GM12801 (cell line): ENCODE results near the gene SHMT2.

ENCODE experiments used
- TF ChIP-seq, protein P1 (sequence below): IDR thresholded peaks from one replicate; pipeline ENCODE4 v1.5.1; 2011; ENCODE audit warnings: control low read depth; ENCODE audit not compliant: insufficient read length; ENCODE audit errors: extremely low read depth

Gene SHMT2

DNA sequence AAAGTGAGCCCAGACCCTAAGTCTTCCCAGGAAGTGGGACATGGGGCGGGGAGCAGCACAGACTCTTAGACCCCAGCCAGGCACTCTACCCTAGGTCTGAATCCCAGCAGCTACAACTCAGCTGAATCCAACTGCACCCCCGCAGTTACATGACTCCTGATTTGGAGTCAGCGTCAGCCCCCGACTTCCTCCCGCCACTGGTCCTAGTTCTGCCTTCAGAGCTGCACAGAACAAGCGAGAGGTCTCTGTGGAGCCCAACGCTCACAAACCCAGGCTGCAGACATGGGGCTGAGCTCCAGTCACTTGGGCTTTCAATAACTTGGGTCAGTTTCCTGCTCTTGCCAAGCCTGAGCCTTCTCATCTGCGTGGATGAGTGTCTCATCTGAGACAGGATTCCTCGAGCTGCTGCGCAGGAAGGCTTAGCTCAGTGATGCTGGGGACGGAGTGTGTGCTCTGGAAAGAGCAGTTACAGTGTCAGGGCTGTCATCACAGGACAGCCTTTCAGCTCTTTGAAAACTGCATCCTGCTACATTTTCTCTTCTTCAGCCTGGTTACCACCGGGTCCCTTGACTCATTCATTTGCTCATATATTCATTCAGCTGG is 43.5 kb upstream of the SHMT2 start:
- TF ChIP-seq, protein P1, sequence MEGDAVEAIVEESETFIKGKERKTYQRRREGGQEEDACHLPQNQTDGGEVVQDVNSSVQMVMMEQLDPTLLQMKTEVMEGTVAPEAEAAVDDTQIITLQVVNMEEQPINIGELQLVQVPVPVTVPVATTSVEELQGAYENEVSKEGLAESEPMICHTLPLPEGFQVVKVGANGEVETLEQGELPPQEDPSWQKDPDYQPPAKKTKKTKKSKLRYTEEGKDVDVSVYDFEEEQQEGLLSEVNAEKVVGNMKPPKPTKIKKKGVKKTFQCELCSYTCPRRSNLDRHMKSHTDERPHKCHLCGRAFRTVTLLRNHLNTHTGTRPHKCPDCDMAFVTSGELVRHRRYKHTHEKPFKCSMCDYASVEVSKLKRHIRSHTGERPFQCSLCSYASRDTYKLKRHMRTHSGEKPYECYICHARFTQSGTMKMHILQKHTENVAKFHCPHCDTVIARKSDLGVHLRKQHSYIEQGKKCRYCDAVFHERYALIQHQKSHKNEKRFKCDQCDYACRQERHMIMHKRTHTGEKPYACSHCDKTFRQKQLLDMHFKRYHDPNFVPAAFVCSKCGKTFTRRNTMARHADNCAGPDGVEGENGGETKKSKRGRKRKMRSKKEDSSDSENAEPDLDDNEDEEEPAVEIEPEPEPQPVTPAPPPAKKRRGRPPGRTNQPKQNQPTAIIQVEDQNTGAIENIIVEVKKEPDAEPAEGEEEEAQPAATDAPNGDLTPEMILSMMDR: no peak

DNA sequence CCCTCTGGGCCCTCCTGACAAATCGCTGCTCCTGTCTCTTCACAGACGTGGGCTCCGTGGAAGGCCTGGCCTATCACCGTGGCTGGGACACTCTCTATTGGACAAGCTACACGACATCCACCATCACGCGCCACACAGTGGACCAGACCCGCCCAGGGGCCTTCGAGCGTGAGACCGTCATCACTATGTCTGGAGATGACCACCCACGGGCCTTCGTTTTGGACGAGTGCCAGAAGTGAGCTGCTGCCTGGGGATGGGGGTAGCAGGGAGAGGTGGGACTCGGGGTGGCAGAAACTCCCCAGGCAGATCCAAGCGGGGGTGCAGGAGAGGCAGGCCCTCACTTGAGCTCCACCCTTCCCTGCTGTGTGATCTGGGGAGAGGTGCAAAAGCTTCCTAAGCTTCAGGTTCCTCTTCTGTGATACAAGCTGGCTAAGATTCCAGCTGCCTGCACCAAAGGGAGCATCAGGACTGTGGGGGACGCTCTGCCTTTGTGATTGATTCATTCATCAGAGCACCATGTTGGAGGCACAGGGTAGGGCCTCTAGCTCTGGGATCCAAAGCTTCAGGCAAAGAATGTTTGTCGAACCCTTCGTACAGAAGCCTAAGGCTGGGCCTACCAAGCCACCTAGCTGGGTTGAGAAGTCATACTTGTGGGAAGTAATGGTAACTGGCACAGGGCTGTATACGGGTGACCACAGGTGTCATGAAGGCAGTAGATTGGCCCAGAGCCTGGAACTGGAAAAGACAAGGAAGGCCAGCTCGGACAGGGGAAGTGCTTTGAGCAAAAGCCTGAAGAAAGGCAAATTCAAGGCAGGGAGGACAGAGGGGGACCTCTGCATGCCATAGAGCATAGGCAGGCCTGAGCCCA is 42.1 kb upstream of the SHMT2 start:
- TF ChIP-seq, protein P1: no peak

DNA sequence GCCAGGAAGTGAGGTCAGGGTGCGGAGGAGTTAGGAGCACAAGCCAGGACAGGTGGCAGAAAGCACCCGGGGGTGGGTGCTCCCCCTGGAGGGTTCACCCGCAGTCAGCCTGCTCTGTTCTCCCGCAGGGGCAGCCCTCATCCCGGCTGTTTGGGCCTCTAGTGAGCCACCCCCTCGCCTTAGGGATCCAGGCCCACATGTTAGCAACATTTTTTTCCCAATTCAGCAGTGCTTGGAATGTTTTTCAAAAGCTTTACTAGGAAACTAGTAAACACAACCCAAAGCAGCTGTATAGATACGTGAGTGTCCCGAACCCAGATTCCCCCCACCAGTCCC is 41.5 kb upstream of the SHMT2 start:
- TF ChIP-seq, protein P1: no peak

DNA sequence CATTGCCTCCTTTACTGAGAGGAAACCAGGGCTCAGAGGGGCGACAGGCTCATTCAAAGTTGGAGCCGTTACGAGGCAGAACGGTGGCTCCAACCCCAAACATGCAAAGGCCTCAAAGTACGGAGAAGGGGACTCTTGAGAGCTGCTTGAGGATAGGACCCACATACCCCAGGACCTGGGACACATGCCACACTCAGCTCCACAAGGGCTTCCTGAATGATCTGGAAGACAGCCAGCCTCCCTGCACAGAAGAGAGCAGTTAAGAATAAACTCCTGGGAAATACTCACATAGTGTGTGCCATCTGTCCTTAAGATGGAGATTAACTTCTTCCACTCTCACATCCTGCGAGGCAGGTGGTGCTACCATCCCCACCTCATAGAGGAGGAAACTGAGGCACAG is 39.5 kb upstream of the SHMT2 start:
- TF ChIP-seq, protein P1: no peak

DNA sequence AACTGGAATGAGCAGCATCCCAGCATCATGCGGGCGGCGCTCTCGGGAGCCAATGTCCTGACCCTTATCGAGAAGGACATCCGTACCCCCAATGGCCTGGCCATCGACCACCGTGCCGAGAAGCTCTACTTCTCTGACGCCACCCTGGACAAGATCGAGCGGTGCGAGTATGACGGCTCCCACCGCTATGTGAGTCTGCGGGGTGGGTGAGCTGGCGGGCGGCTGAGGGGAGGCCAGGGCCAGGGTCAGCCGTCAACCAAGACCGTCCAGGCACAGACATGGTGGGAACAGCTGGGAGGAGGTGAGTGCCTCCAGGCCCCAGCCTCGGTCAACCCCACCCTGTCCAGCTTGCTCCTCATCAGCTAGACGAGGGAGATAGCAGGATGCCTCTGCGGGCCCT is 38.7 kb upstream of the SHMT2 start:
- TF ChIP-seq, protein P1: no peak

DNA sequence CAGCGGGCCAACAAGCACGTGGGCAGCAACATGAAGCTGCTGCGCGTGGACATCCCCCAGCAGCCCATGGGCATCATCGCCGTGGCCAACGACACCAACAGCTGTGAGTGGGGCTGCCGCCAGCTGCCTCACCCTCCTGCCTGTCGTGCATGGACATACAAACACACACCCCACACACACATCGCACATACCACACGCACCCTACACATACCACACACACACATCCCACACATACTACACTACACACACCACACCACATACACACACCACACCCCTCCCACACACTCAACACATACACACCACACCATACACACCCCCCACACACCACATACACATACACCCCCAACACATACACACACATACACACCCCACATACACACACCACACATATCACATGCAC is 38.1 kb upstream of the SHMT2 start:
- TF ChIP-seq, protein P1: no peak

DNA sequence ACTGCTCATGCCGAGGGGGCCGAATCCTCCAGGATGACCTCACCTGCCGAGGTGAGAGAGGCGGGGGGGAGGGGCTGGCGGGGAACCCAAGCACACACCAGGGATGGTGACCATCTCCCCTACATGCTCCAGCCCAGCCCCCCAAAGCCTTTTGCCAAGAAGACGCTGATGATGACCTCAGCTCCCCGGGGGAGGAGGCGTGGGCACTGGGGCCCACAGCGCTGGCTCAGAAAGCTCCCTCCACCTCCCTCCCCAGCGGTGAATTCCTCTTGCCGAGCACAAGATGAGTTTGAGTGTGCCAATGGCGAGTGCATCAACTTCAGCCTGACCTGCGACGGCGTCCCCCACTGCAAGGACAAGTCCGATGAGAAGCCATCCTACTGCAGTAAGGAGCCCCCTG is 36.6 kb upstream of the SHMT2 start:
- TF ChIP-seq, protein P1: no peak
